HG03097 (cell line): ENCODE measurements around the gene GAGE12G.
"Not testable (repeated sequence)": the region's sequence is repeated elsewhere in the genome, so short reads cannot be mapped to it uniquely, and the experiment has no call there.

ENCODE experiments used
- ATAC-seq: cut with Tn5 transposase; IDR thresholded peaks from one replicate; pipeline ENCODE4 v1.9.1; 2021; ENCODE audit not compliant: unreplicated experiment, low FRiP score

GAGE12G gene

GRCh38 chrX:49570100-49570499 lies at the start of gene GAGE12G:
TSS of gene GAGE12G (plus strand) at chrX:49570400. CDS start at chrX:49571555, 1,155 bp downstream.
- not testable (repeated sequence) for ATAC-seq

GRCh38 chrX:49531877-49532276 lies 38.3 kb upstream of the GAGE12G start, which contains the start of gene GAGE12C:
TSS of gene GAGE12C (plus strand) at chrX:49532177. CDS start at chrX:49533332, 1,155 bp downstream.
- not testable (repeated sequence) for ATAC-seq

GRCh38 chrX:49541433-49541832 lies 28.8 kb upstream of the GAGE12G start, which contains the start of gene GAGE12D:
TSS of gene GAGE12D (plus strand) at chrX:49541733. CDS start at chrX:49542888, 1,155 bp downstream.
- not testable (repeated sequence) for ATAC-seq

- not testable (repeated sequence) for ATAC-seq
These were observed 19.2 kb upstream of the GAGE12G start, which contains the start of gene GAGE12E for GRCh38 chrX:49550989-49551388. TSS of gene GAGE12E (plus strand) at chrX:49551289. CDS start at chrX:49552444, 1,155 bp downstream.

GRCh38 chrX:49560542-49560941 lies 9.7 kb upstream of the GAGE12G start, which contains the start of gene GAGE12F:
TSS of gene GAGE12F (plus strand) at chrX:49560842. CDS start at chrX:49561997, 1,155 bp downstream.
- not testable (repeated sequence) for ATAC-seq

GRCh38 chrX:49568728-49569127 lies 1.5 kb upstream of the GAGE12G start:
- ATAC-seq: not testable (repeated sequence)

GRCh38 chrX:49569152-49569551 lies 1.0 kb upstream of the GAGE12G start:
- not testable (repeated sequence) for ATAC-seq

- not testable (repeated sequence) for ATAC-seq
These were observed 9.4 kb downstream of the GAGE12G start, which contains the start of gene GAGE12H for GRCh38 chrX:49579649-49580048. TSS of gene GAGE12H (plus strand) at chrX:49579949. CDS start at chrX:49581104, 1,155 bp downstream.

GRCh38 chrX:49589196-49589595 lies 19.0 kb downstream of the GAGE12G start, which contains the start of gene GAGE2A:
TSS of gene GAGE2A (plus strand) at chrX:49589496. CDS start at chrX:49590651, 1,155 bp downstream.
- not testable (repeated sequence) for ATAC-seq

GRCh38 chrX:49589769-49590478 lies 19.7 kb downstream of the GAGE12G start:
- ATAC-seq: not testable (repeated sequence)

GRCh38 chrX:49590488-49590887 lies 20.3 kb downstream of the GAGE12G start:
- not testable (repeated sequence) for ATAC-seq

GRCh38 chrX:49598720-49599119 lies 28.5 kb downstream of the GAGE12G start, which contains the start of gene GAGE1:
TSS of gene GAGE1 (plus strand) at chrX:49599020. CDS start at chrX:49600175, 1,155 bp downstream.
- ATAC-seq: not testable (repeated sequence)

- ATAC-seq: no peak
These were observed 40.6 kb downstream of the GAGE12G start for GRCh38 chrX:49610718-49611310.

- ATAC-seq: no peak
These were observed 48.4 kb downstream of the GAGE12G start for GRCh38 chrX:49618574-49618973.
